ENCODE data around the gene TENM4.

Gene TENM4

GRCh38 chr11:79087961-79088318 is 352.9 kb downstream of the TENM4 start:
- TF ChIP-seq ZBTB7A (IDR thresholded peaks at IDR 0.05; ENCODE audit: low read depth): no peak
- TF ChIP-seq EP300 (IDR thresholded peaks at IDR 0.05; ENCODE audit: borderline replicate concordance): no peak

GRCh38 chr11:79087238-79087960 is 353.4 kb downstream of the TENM4 start:
- TF ChIP-seq TCF12 (IDR thresholded peaks at IDR 0.05; ENCODE audit: low read depth): no peak
- no peak for TF ChIP-seq EGR1 (IDR thresholded peaks at IDR 0.05)
- TF ChIP-seq RAD21 (IDR thresholded peaks at IDR 0.05; ENCODE audit: low read depth): no peak
- no peak for TF ChIP-seq TAF1 (IDR thresholded peaks at IDR 0.05; ENCODE audit: low read depth)
- no peak for TF ChIP-seq ZBTB7A (IDR thresholded peaks at IDR 0.05; ENCODE audit: low read depth)
- no peak for TF ChIP-seq CEBPB (IDR thresholded peaks at IDR 0.05)
- no peak for TF ChIP-seq EP300 (IDR thresholded peaks at IDR 0.05; ENCODE audit: borderline replicate concordance)
- no peak for TF ChIP-seq FOXM1 (IDR thresholded peaks at IDR 0.05; ENCODE audit: borderline replicate concordance, low read depth)
- TF ChIP-seq REST (IDR thresholded peaks at IDR 0.05; ENCODE audit: low read depth): no peak
- no peak for TF ChIP-seq USF1 (IDR thresholded peaks at IDR 0.05)
- TF ChIP-seq TEAD4 (IDR thresholded peaks at IDR 0.05): no peak
- TF ChIP-seq MAX (IDR thresholded peaks at IDR 0.05): no peak
- TF ChIP-seq NFIC (IDR thresholded peaks at IDR 0.05): no peak
- no peak for TF ChIP-seq CREB1 (IDR thresholded peaks at IDR 0.05; ENCODE audit: low read depth)

- TF ChIP-seq MAX (IDR thresholded peaks at IDR 0.05): no peak
- no peak for TF ChIP-seq REST (IDR thresholded peaks at IDR 0.05; ENCODE audit: low read depth)
- no peak for TF ChIP-seq YY1 (IDR thresholded peaks at IDR 0.05; ENCODE audit: low read depth)
- no peak for TF ChIP-seq NFIC (IDR thresholded peaks at IDR 0.05)
- no peak for TF ChIP-seq RAD21 (IDR thresholded peaks at IDR 0.05; ENCODE audit: low read depth)
- no peak for TF ChIP-seq USF1 (IDR thresholded peaks at IDR 0.05)
- TF ChIP-seq TEAD4 (IDR thresholded peaks at IDR 0.05): no peak
- TF ChIP-seq CEBPB (IDR thresholded peaks at IDR 0.05): no peak
- TF ChIP-seq TAF1 (IDR thresholded peaks at IDR 0.05; ENCODE audit: low read depth): no peak
- no peak for TF ChIP-seq EP300 (IDR thresholded peaks at IDR 0.05; ENCODE audit: borderline replicate concordance)
- TF ChIP-seq TCF12 (IDR thresholded peaks at IDR 0.05; ENCODE audit: low read depth): no peak
- TF ChIP-seq CREB1 (IDR thresholded peaks at IDR 0.05; ENCODE audit: low read depth): no peak
- TF ChIP-seq EGR1 (IDR thresholded peaks at IDR 0.05): no peak
Observed at GRCh38 chr11:79086056-79086455, 354.8 kb downstream of the TENM4 start.

- no peak for TF ChIP-seq EGR1 (IDR thresholded peaks at IDR 0.05)
- no peak for TF ChIP-seq REST (IDR thresholded peaks at IDR 0.05; ENCODE audit: low read depth)
- TF ChIP-seq CREB1 (IDR thresholded peaks at IDR 0.05; ENCODE audit: low read depth): no peak
- TF ChIP-seq TCF12 (IDR thresholded peaks at IDR 0.05; ENCODE audit: low read depth): no peak
- TF ChIP-seq ZBTB7A (IDR thresholded peaks at IDR 0.05; ENCODE audit: low read depth): no peak
- TF ChIP-seq TEAD4 (IDR thresholded peaks at IDR 0.05): no peak
- no peak for TF ChIP-seq NFIC (IDR thresholded peaks at IDR 0.05)
- no peak for TF ChIP-seq MAX (IDR thresholded peaks at IDR 0.05)
- TF ChIP-seq TAF1 (IDR thresholded peaks at IDR 0.05; ENCODE audit: low read depth): no peak
- no peak for TF ChIP-seq USF1 (IDR thresholded peaks at IDR 0.05)
- TF ChIP-seq YY1 (IDR thresholded peaks at IDR 0.05; ENCODE audit: low read depth): no peak
- no peak for TF ChIP-seq CEBPB (IDR thresholded peaks at IDR 0.05)
- no peak for TF ChIP-seq RAD21 (IDR thresholded peaks at IDR 0.05; ENCODE audit: low read depth)
- no peak for TF ChIP-seq FOXM1 (IDR thresholded peaks at IDR 0.05; ENCODE audit: borderline replicate concordance, low read depth)
- TF ChIP-seq EP300 (IDR thresholded peaks at IDR 0.05; ENCODE audit: borderline replicate concordance): no peak
Observed at GRCh38 chr11:79084382-79084781, 356.4 kb downstream of the TENM4 start.

Data from Ishikawa (cell line).